ENCODE results near the gene HBEGF.

DNA sequence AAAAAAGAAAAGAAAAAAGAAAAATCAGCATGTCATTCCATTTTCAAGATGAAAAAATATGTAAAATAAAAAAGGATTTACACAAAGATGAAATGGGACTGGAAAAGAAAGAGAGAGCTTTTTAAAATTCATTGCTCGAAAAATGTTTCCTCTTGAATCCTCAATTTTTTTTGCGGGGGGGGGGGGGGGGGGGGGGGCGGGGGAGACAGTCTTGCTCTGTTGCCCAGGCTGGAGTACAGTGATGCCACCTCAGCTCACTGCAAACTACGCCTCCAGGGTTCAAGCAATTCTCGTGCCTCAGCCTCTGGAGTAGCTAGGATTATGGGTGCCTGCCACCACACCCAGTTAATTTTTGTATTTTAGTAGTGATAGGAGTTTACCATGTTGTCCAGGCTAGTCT lies 60.0 kb downstream of the HBEGF start:
- no peak for TF ChIP-seq EZH2phosphoT487 (IDR thresholded peaks at IDR 0.05; ENCODE audit: low read depth)
- TF ChIP-seq, protein P1, sequence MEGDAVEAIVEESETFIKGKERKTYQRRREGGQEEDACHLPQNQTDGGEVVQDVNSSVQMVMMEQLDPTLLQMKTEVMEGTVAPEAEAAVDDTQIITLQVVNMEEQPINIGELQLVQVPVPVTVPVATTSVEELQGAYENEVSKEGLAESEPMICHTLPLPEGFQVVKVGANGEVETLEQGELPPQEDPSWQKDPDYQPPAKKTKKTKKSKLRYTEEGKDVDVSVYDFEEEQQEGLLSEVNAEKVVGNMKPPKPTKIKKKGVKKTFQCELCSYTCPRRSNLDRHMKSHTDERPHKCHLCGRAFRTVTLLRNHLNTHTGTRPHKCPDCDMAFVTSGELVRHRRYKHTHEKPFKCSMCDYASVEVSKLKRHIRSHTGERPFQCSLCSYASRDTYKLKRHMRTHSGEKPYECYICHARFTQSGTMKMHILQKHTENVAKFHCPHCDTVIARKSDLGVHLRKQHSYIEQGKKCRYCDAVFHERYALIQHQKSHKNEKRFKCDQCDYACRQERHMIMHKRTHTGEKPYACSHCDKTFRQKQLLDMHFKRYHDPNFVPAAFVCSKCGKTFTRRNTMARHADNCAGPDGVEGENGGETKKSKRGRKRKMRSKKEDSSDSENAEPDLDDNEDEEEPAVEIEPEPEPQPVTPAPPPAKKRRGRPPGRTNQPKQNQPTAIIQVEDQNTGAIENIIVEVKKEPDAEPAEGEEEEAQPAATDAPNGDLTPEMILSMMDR (IDR thresholded peaks at IDR 0.05; ENCODE audit: low read depth, low read length) = no peak

Data from OCI-LY3 (cell line).